ENCODE data around the gene TIMM9.
"Not testable (repeated sequence)": the region's sequence is repeated elsewhere in the genome, so short reads cannot be mapped to it uniquely, and the experiment has no call there.

The TIMM9 gene

DNA sequence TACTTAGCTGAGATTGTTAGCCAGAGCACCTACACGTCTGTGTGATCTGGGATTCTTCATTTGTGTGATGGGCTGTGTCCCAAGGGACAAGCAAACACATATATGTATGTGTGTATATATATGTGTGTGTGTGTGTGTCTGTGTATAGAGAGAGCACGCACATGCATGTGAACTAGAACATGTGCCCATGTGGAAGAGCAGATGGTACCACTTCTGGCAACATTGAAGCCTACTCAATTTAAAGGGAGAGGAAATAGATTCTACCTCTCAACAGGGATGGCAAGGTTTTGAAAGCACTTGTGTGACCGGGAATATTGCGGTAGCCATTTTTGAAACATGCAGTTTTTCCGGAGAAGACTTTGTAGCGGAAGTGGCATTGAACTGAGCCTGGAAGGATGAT is 30.2 kb downstream of the TIMM9 start:
- no peak for DNase-seq

GRCh38 chr14:58395812-58396788 is 31.2 kb downstream of the TIMM9 start, which contains the start of gene TOMM20L:
TSS of gene TOMM20L (plus strand) at chr14:58395930. CDS start at chr14:58395958, 28 bp downstream.
- peak; percentile 81 to 83 for DNase-seq

DNA sequence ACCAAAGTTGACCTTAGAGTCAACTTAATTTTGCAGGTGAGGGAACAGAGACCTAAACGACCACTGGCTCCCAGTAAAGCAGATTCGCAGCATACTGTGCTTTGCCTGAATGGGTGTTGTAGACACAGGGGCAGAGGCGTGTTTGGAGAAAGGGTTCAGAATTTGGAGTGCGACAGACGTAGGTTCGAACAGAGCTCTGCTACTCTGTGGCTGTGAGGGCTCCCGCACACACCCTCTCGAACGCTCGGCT is 31.8 kb downstream of the TIMM9 start:
- no peak for DNase-seq

DNA sequence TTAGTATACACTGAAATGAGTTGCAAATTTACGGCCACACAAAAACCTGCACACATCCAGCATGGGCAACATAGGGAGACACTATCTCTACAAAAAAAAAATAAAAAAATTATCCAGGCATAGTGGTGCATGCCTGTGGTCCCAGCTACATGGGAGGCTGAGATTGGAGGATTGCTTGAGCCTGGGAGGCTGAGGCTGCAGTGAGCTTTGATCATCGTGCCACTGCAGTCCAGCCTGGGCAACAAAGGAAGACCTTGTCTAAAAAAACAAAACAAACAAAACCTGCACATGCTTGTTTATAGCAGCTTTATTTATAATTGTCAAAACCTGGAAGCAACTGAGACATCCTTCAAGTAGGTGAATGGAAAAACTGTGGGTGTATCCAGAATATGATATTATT is 36.5 kb downstream of the TIMM9 start:
- no peak for DNase-seq

DNA sequence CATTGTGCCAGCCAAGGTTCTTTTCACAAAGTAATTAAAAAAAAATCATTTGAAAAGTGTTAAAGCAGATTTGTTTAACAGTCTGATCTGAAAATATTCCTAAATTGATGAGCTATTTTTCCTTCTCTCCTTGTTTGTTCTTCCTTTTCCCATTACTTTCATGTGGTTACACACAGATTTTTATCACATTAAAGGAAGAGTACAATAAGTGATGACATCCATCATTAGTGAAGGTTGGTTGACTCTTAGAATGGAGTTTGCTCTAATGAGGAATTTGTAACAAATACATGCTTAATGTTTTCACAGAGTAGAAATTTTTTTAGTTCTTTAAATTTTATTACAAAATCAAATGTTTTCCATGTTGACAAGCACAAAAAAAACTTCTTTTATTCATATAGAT is 50.5 kb downstream of the TIMM9 start:
- DNase-seq = no peak

DNA sequence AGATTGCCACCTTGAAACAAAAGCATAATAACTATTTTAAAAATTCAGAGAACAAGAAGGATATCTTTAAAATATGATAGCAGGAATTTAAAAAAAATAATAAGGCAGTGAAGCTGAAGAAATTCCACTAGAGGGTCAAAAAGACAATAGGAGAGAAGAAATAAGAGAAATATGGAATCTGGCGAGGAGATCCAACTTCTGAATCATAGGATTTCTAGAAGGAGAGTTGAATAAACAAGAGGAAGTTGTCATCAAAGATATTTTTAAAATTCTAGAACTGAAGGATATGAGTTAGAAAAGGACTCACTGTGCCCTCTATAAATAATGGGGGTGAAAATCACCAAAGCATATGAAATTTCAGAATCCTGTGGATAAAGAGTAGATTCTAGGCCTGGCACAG is 58.4 kb downstream of the TIMM9 start:
- no peak for DNase-seq

DNA sequence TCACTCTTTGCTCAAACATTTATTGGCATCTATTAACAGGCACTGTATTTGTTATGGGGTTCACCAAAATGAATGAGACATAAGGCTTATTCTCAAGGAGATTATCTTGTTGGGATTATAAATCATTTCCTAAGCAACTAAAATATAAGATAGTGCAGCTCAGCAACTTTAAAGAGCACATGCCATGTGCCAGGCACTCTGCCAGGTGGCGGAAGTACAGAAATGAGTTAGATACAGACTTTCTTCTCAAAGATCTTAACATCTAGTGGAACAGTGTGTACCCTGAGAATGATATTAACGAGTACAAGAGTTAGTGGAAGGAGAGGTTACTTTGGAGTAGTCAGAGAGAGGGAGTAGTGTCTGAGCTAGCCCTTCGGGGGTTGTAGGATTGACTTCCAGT is 60.0 kb downstream of the TIMM9 start:
- no peak for DNase-seq

- no peak for DNase-seq
Measured at GRCh38 chr14:58364316-58364715, 63.0 kb downstream of the TIMM9 start.

DNA sequence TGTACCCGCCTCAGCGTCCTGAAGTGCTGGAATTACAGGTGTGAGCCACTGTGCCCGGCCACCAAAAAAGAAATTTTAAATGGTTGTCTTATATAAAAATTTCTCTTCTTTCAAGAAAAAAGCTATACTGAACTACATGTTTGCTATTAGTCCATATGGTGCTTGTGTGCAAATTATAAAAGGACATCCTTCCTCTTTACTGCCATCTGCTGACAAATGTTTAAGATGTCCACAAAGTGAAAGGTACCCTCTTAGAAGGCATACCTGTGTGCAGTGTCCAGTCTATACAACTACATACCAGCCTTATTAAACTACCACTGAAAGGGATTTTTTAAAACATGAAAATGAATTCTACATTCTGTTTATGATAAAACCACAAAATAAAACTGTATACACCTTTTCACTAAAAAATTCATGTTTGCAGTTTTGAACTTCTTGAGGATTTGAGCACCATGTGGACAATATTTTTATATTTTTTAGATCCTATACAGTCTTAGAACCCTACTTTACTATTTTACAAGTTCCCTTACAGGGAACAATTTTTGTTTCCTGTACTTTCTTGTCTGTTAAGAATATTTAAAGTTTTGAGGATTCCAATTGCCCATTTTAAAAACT is 64.4 kb downstream of the TIMM9 start:
- peak in 1 of 2 donors; percentile 51 for DNase-seq

GRCh38 chr14:58362272-58362671 is 65.1 kb downstream of the TIMM9 start:
- not testable (repeated sequence) for DNase-seq

Measured in CD4-positive, alpha-beta T cell treated with Interleukin-1 beta for 1 hour (primary cell).